Sigmoid colon (tissue), 7 donors: ENCODE data around the gene STAB1. TPM values are rescaled to one million over a fixed set of nuclear protein-coding genes. Genes with fewer than 3 reads are reported as not detected.

Source experiments
- DNase-seq: peaks from one replicate; pipeline ENCODE4 v3.0.0-alpha.2; 2019
- H3K27ac ChIP-seq, 4 donors: fragments of 200-600 bp; sonication (generic); one replicate each; pipeline ENCODE4 v1.5.1; 2016 to 2019; ENCODE audit warnings: mild to moderate bottlenecking in 1 of 4
- H3K27me3 ChIP-seq, 3 donors: fragments of 200-600 bp; sonication (generic); one replicate each; pipeline ENCODE4 v1.5.1; 2019; ENCODE audit warnings: mild to moderate bottlenecking in 1 of 3
- H3K36me3 ChIP-seq, 4 donors: fragments of 200-600 bp; sonication (generic); one replicate each; pipeline ENCODE4 v1.5.1; 2016 to 2019
- H3K4me1 ChIP-seq, 4 donors: fragments of 200-600 bp; sonication (generic); one replicate each; pipeline ENCODE4 v1.5.1; 2017 to 2019
- H3K4me3 ChIP-seq, 4 donors: fragments of 200-600 bp; sonication (generic); one replicate each; pipeline ENCODE4 v1.5.1; 2017 to 2019; ENCODE audit warnings: mild to moderate bottlenecking in 2 of 4, moderate library complexity in 1 of 4
- H3K9me3 ChIP-seq, 4 donors: fragments of 200-600 bp in 3 of 4; sonication (generic) in 3 of 4; one replicate each; pipeline versions ENCODE4 v1.5.1 to v1.6.1; 2013 to 2019
- EP300 ChIP-seq, 4 donors: sonication (generic); formaldehyde crosslinking; IDR thresholded peaks; one replicate each; pipeline ENCODE4 v1.6.1; 2017; ENCODE audit warnings: antibody characterized with exemption in 4 of 4
- POLR2A ChIP-seq, 2 donors: fragments of 450-650 bp; IDR thresholded peaks; one replicate each; pipeline ENCODE4 v1.6.1; 2016; ENCODE audit warnings: antibody characterized with exemption in 2 of 2, mild to moderate bottlenecking in 2 of 2, moderate library complexity in 2 of 2
- POLR2AphosphoS5 ChIP-seq, 4 donors: sonication (generic); formaldehyde crosslinking; IDR thresholded peaks; one replicate each; pipeline ENCODE4 v1.6.1; 2017; ENCODE audit warnings: antibody characterized with exemption in 4 of 4
- WGBS, 2 donors: extraction: QIAGEN DNeasy Blood & Tissue Kit; methylation state at CpG; one replicate each; pipeline ENCODE4 v1.1.7; 2013; 5-methylcytosine and 5-hydroxymethylcytosine counted together
- intact Hi-C: fragments of 100-400 bp; cut with DNase I; formaldehyde crosslinking; loops from one replicate; pipeline ENCODE4 v1.15.1; 2023
- polyA plus RNA-seq, 3 donors: library from polyadenylated mRNA; stranded (reverse); fragments of 200-250 nt; gene quantifications; one replicate each; pipeline ENCODE4 v1.2.3, GENCODE V29; 2013
- total RNA-seq, 4 donors: library from RNA; depleted of rRNA; stranded (reverse); fragments of >200 nt; gene quantifications; one replicate each; pipeline ENCODE4 v1.1.0, GENCODE V29; 2016
- TF ChIP-seq, protein P1 (sequence below), 4 experiments: fragments of 450-650 bp in 3 of 4; fragments of 200-600 bp in 1 of 4; IDR thresholded peaks; one replicate each; pipeline ENCODE4 v1.5.1; 2016 to 2019; ENCODE audit warnings: antibody characterized with exemption in 4 of 4, mild to moderate bottlenecking in 3 of 4, moderate library complexity in 2 of 4
- donor health status: healthy with polysubstance abuse.
- donor health status: Bipolar disorder and iron deficiency.
- donor health status: healthy.

STAB1 gene
- total and polyA plus RNA-seq, 7 donors, result 18.0 to 138 (median 92.0) TPM

- intact Hi-C loops, result no loop called here
- Histone ChIP-seq H3K4me1 (peaks cover 0 to 26% (median 11%) of the 10 kb centered on the region in 4 donors), H3K36me3 (peaks cover 29 to 41% (median 35%) of the 10 kb centered on the region in 4 donors), H3K9me3 (no peaks in the 10 kb centered on the region), H3K4me3 (peak overlapping the region in 1 of 4 donors; percentile 47), H3K27me3 (no peaks in the 10 kb centered on the region), H3K27ac (peak overlapping the region; percentile 48 to 74 (median 52))
- TF ChIP-seq POLR2A (IDR thresholded peaks at IDR 0.05) (no peak), EP300 (IDR thresholded peaks at IDR 0.05) (no peak), POLR2AphosphoS5 (IDR thresholded peaks at IDR 0.05) (no peak)
- TF ChIP-seq, protein P1, sequence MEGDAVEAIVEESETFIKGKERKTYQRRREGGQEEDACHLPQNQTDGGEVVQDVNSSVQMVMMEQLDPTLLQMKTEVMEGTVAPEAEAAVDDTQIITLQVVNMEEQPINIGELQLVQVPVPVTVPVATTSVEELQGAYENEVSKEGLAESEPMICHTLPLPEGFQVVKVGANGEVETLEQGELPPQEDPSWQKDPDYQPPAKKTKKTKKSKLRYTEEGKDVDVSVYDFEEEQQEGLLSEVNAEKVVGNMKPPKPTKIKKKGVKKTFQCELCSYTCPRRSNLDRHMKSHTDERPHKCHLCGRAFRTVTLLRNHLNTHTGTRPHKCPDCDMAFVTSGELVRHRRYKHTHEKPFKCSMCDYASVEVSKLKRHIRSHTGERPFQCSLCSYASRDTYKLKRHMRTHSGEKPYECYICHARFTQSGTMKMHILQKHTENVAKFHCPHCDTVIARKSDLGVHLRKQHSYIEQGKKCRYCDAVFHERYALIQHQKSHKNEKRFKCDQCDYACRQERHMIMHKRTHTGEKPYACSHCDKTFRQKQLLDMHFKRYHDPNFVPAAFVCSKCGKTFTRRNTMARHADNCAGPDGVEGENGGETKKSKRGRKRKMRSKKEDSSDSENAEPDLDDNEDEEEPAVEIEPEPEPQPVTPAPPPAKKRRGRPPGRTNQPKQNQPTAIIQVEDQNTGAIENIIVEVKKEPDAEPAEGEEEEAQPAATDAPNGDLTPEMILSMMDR (IDR thresholded peaks at IDR 0.05), result no peak
- 86% methylated on average over 7 of the region's 7 CpGs for WGBS, 2 donors
- no peak for DNase-seq
Measured at GRCh38 chr3:52494445-52494844, 693 bp upstream of the STAB1 start.

DNA sequence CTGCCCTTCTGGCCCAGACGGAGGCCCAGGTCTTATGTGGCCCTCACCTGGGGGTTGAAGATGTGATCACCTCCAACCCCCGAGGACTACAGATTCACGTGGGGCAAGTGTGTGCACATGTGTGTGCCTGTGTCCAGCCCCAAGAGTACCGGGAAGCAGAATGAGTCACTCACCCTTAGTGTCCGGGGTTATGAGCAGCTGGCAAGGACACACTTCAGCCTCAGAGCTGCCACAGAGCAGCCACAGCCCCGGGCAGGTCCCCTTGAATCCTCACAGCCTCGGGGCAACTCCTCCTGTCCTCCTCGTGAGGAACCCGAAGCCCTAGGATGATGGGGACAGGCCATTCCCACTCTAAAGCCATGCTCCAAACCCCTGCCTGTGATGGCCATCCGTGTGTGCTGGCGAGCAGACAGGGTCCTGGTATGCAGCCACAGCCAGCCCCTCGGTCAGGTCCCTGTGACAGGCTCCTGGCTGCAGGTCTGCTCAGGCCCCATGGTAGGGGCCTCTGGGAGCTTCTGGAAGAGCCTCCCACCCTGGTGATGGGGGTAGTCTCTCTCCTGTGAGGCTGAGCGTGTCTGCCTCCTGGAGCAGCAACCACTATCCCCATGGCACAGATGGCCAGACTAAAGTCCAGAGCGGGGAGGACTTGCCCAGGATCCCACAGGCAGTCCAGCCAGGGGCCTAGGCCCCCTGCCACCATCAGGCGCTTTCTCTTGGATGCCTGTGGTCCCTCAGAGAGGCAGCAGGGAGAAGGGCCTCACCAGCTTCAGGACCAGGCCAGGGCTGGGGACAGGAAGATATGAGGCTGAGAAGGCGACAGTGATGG, 852 bp downstream of the STAB1 start:
- Histone ChIP-seq H3K9me3 (no peaks in the 10 kb centered on the region), H3K27ac (peak overlapping the region; percentile 48 to 74 (median 52)), H3K36me3 (peaks cover 14 to 25% (median 22%) of the 10 kb centered on the region in 4 donors), H3K4me1 (peaks cover 0 to 21% (median 8%) of the 10 kb centered on the region in 4 donors), H3K27me3 (no peaks in the 10 kb centered on the region), H3K4me3 (peak overlapping the region; percentile 16 to 47 (median 27))
- intact Hi-C loops, result no loop called here
- TF ChIP-seq POLR2A (IDR thresholded peaks at IDR 0.05) (no peak), POLR2AphosphoS5 (IDR thresholded peaks at IDR 0.05) (peak in 1 of 4 donors; percentile 33)
- no peak for DNase-seq
- 66 to 75% methylated on average over 16 of the region's 16 CpGs for WGBS, 2 donors

GRCh38 chr3:52498137-52499054, 3.3 kb downstream of the STAB1 start:
- no peaks in the 10 kb centered on the region for H3K27me3 ChIP-seq
- peak; percentile 83 for DNase-seq
- 52 to 75% methylated on average over 24 of the region's 24 CpGs for WGBS, 2 donors
- H3K4me1 ChIP-seq, result peaks cover 0 to 21% (median 8%) of the 10 kb centered on the region in 4 donors
- TF ChIP-seq POLR2A (IDR thresholded peaks at IDR 0.05), result no peak
- TF ChIP-seq, protein P1 (IDR thresholded peaks at IDR 0.05), result no peak
- no peak for TF ChIP-seq EP300 (IDR thresholded peaks at IDR 0.05)
- no peak for TF ChIP-seq POLR2AphosphoS5 (IDR thresholded peaks at IDR 0.05)
- H3K36me3 ChIP-seq, result peaks cover 0 to 1% (median 0%) of the 10 kb centered on the region in 4 donors
- H3K27ac ChIP-seq, result peak overlapping the region in 1 of 4 donors; percentile 38
- intact Hi-C loops, result no loop called here
- H3K9me3 ChIP-seq, result no peaks in the 10 kb centered on the region
- H3K4me3 ChIP-seq, result no peak overlapping the region

DNA sequence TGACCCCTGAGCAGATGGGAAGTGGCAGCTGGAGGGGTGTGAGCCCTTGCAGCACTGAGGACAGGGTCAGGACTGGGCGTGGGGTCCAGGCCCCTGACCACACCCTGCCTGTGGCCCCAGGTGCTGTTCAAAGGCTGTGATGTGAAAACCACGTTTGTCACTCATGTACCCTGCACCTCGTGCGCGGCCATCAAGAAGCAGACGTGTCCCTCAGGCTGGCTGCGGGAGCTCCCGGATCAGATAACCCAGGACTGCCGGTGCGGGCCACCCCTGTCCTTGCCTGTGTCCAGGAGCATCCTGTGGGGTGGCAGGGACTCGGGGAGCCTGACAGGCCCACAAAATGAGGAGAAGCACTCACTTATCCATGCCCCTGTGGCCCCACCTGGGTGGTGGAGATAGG, 5.9 kb downstream of the STAB1 start:
- no peak for DNase-seq
- intact Hi-C loops, result no loop called here
- WGBS, 2 donors, result 62 to 79% methylated on average over 11 of the region's 11 CpGs

More for the DNA sequence above, 5.9 kb downstream of the STAB1 start:
- no peak overlapping the region for H3K27ac ChIP-seq
- H3K4me1 ChIP-seq, result peaks cover 0 to under 1% (median 0%) of the 10 kb centered on the region in 4 donors
- H3K36me3 ChIP-seq, result no peaks in the 10 kb centered on the region
- H3K4me3 ChIP-seq, result no peak overlapping the region
- TF ChIP-seq POLR2A (IDR thresholded peaks at IDR 0.05) (no peak), POLR2AphosphoS5 (IDR thresholded peaks at IDR 0.05) (no peak), EP300 (IDR thresholded peaks at IDR 0.05) (no peak)
- TF ChIP-seq, protein P1 (IDR thresholded peaks at IDR 0.05), result no peak
- H3K27me3 ChIP-seq, result no peaks in the 10 kb centered on the region
- H3K9me3 ChIP-seq, result no peaks in the 10 kb centered on the region
